HG03342 (cell line): Measurements from ENCODE around the gene BICD1.
"Not testable (repeated sequence)": the region's sequence is repeated elsewhere in the genome, so short reads cannot be mapped to it uniquely, and the experiment has no call there.

Source experiments
- ATAC-seq: cut with Tn5 transposase; IDR thresholded peaks from one replicate; pipeline ENCODE4 v1.9.1; 2021; ENCODE audit warnings: mild to moderate bottlenecking, moderate library complexity; ENCODE audit not compliant: unreplicated experiment

BICD1 gene

GRCh38 chr12:32106517-32107358 is at the start of gene BICD1:
TSS of gene BICD1 (plus strand) at chr12:32106847. CDS start at chr12:32107332, 485 bp downstream.
- ATAC-seq = peak; percentile 81

GRCh38 chr12:32061033-32061432 is 45.6 kb upstream of the BICD1 start:
- ATAC-seq = no peak

- no peak for ATAC-seq
Measured at GRCh38 chr12:32062881-32063280, 43.8 kb upstream of the BICD1 start.

- no peak for ATAC-seq
Measured at GRCh38 chr12:32063796-32064195, 42.9 kb upstream of the BICD1 start.

GRCh38 chr12:32066206-32066605 is 40.4 kb upstream of the BICD1 start:
- ATAC-seq = no peak

GRCh38 chr12:32069071-32069470 is 37.6 kb upstream of the BICD1 start:
- ATAC-seq = no peak

- ATAC-seq = no peak
Measured at GRCh38 chr12:32069731-32070130, 36.9 kb upstream of the BICD1 start.

GRCh38 chr12:32070370-32070769 is 36.3 kb upstream of the BICD1 start:
- ATAC-seq = no peak

- ATAC-seq = no peak
Measured at GRCh38 chr12:32072102-32072501, 34.5 kb upstream of the BICD1 start.

- ATAC-seq = no peak
Measured at GRCh38 chr12:32074432-32074831, 32.2 kb upstream of the BICD1 start.

GRCh38 chr12:32076941-32077340 is 29.7 kb upstream of the BICD1 start:
- no peak for ATAC-seq

- ATAC-seq = no peak
Measured at GRCh38 chr12:32080435-32080834, 26.2 kb upstream of the BICD1 start.

- ATAC-seq = no peak
Measured at GRCh38 chr12:32083489-32083888, 23.2 kb upstream of the BICD1 start.

GRCh38 chr12:32084017-32084688 is 22.5 kb upstream of the BICD1 start:
- ATAC-seq = no peak

GRCh38 chr12:32084753-32085152 is 21.9 kb upstream of the BICD1 start:
- ATAC-seq = no peak

GRCh38 chr12:32087306-32087705 is 19.3 kb upstream of the BICD1 start:
- ATAC-seq = no peak

- no peak for ATAC-seq
Measured at GRCh38 chr12:32089156-32089555, 17.5 kb upstream of the BICD1 start.

- ATAC-seq = no peak
Measured at GRCh38 chr12:32089586-32089985, 17.1 kb upstream of the BICD1 start.

- ATAC-seq = no peak
Measured at GRCh38 chr12:32091696-32092095, 15.0 kb upstream of the BICD1 start.

GRCh38 chr12:32098112-32098511 is 8.5 kb upstream of the BICD1 start:
- ATAC-seq = no peak

GRCh38 chr12:32099275-32099674 is 7.4 kb upstream of the BICD1 start:
- ATAC-seq = not testable (repeated sequence)

GRCh38 chr12:32100361-32100760 is 6.3 kb upstream of the BICD1 start:
- no peak for ATAC-seq
